Measurements from ENCODE around the gene COL26A1. TPM values are rescaled to one million over a fixed set of nuclear protein-coding genes. Genes with fewer than 3 reads are reported as not detected.

The COL26A1 gene
- total RNA-seq, 1 donor from 2014 or later, result 0.58 TPM

DNA sequence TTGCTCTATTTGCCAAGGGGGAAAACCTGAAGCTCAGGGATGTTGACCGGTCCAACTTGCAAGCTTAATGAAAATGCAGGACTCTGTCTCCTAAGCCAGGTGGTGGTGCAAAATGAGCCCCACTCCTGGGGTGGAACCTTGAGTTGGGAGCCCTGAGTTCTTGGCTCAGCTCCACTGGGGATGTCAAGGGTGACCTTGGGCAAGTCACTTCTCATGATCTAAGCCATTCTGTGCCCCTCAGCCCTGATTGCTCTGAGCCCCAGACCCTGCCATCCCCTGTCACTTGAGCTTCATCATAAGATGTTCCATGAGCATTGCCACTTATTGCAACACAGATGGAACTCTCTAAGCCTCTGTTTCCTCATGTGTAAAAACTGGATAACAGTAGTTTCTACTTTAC is 232.6 kb downstream of the COL26A1 start:
- Histone ChIP-seq H3K27me3 (no peaks in the 10 kb centered on the region), H3K4me1 (peaks cover 10% of the 10 kb centered on the region), H3K36me3 (no peaks in the 10 kb centered on the region), H3K27ac (no peak overlapping the region), H3K4me3 (no peak overlapping the region), H3K9me3 (no peaks in the 10 kb centered on the region)
- ATAC-seq (no peak), DNase-seq (no peak)
- TF ChIP-seq CTCF (IDR thresholded peaks at IDR 0.05), result no peak
- intact Hi-C loops (cut with DNase I), result no loop called here

DNA sequence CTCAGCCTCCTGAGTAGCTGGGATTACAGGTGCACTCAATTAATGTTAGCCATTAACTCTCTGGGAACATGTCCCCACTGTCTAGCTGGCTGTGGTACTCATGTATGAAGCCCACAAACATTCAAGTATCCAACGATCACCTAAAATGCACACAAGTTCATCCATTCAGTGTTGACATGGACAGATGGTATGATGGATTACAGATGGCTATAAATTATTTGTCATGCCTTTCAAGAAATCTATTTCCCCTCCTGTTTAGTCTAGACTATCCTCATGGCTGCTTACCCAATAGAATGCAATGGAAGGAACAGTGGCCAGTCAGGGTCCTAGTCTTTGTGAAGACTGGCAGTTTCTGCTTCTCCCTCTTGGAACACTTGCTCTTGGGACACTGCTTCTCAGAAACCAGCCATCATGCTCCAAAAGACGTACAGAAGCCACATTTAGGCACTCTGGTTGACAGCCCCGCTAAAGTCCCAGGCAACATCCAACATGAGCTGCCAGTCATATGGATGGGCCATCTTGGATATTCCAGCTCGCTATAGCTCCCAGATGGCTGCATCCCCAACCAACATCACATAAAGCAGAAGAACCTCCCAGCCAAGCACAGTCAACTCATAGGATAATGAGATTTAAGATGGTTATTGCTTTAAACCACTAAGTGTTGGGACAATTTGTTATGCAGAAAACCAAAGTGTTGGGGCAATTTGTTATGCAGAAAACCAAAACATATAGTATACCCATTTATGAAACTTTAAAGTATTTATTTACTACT is 233.3 kb downstream of the COL26A1 start:
- no peaks in the 10 kb centered on the region for H3K9me3 ChIP-seq
- no peaks in the 10 kb centered on the region for H3K36me3 ChIP-seq
- DNase-seq (peak; percentile 1), ATAC-seq (no peak)
- no peak for TF ChIP-seq CTCF (IDR thresholded peaks at IDR 0.05)
- intact Hi-C loops (cut with DNase I), result no loop called here
- no peaks in the 10 kb centered on the region for H3K27me3 ChIP-seq
- no peak overlapping the region for H3K4me3 ChIP-seq
- H3K27ac ChIP-seq, result no peak overlapping the region
- H3K4me1 ChIP-seq, result peaks cover 10% of the 10 kb centered on the region

GRCh38 chr7:101596898-101597297 is 234.2 kb downstream of the COL26A1 start:
- peaks cover 10% of the 10 kb centered on the region for H3K4me1 ChIP-seq
- intact Hi-C loops (cut with DNase I), result no loop called here
- ATAC-seq (no peak), DNase-seq (no peak)
- H3K9me3 ChIP-seq, result no peaks in the 10 kb centered on the region
- H3K4me3 ChIP-seq, result no peak overlapping the region
- no peak for TF ChIP-seq CTCF (IDR thresholded peaks at IDR 0.05)
- H3K27ac ChIP-seq, result no peak overlapping the region
- H3K36me3 ChIP-seq, result no peaks in the 10 kb centered on the region
- peaks cover under 1% of the 10 kb centered on the region for H3K27me3 ChIP-seq

GRCh38 chr7:101597941-101598340 is 235.3 kb downstream of the COL26A1 start:
- H3K4me3 ChIP-seq, result no peak overlapping the region
- no peaks in the 10 kb centered on the region for H3K9me3 ChIP-seq
- no peak for TF ChIP-seq CTCF (IDR thresholded peaks at IDR 0.05)
- no peaks in the 10 kb centered on the region for H3K36me3 ChIP-seq
- DNase-seq, result no peak
- intact Hi-C loops (cut with DNase I), result no loop called here
- no peak for ATAC-seq
- H3K27ac ChIP-seq, result peak overlapping the region; percentile 6
- H3K4me1 ChIP-seq, result peaks cover 15% of the 10 kb centered on the region
- peaks cover 5% of the 10 kb centered on the region for H3K27me3 ChIP-seq

DNA sequence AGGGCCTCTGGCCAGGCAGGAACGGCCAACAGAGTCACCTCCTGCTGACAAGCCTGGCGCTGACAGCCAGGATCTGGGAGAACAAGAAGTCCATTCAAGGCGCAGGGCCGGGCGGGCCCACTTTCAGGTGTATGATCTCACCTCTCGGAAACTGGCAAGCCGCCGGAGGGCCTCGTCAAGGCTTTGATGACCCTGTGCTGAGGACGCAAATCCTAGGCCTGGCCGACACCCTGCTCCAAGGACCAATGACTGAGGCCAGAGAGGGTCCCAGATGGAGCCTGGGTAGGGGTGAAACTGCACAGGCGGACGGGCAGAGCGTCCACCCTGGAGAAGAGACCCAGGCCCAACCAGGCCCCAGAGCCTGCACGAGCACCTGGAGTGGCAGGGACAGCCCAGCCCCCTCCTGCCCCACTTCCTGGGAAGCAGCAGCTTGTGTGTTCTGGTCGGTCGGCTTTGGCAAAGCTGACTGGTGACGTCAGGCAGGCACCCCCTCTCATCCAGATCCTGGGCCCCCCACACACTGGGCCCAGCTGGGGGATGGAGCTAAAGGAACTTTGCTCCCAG is 235.8 kb downstream of the COL26A1 start:
- Histone ChIP-seq H3K27ac (peak overlapping the region; percentile 6), H3K36me3 (no peaks in the 10 kb centered on the region), H3K9me3 (no peaks in the 10 kb centered on the region), H3K27me3 (peaks cover 5% of the 10 kb centered on the region), H3K4me1 (peaks cover 15% of the 10 kb centered on the region), H3K4me3 (no peak overlapping the region)
- ATAC-seq, result peak; percentile 78
- DNase-seq, result peak; percentile 93
- intact Hi-C loops (cut with DNase I), result no loop called here
- no peak for TF ChIP-seq CTCF (IDR thresholded peaks at IDR 0.05)
